ENCODE results near the gene PDE10A.

- TF ChIP-seq CTCF (IDR thresholded peaks at IDR 0.05; ENCODE audit: low read depth, low read length) (no peak), POLR2A (IDR thresholded peaks at IDR 0.05; ENCODE audit: extremely low read depth, insufficient read length) (no peak), MYC (IDR thresholded peaks at IDR 0.05; ENCODE audit: low read depth, low read length) (no peak)
Observed at GRCh38 chr6:165611294-165611693, 51.7 kb downstream of the PDE10A start.

All from NB4 (cell line).